A549 (cell line): ENCODE data around the gene MAU2. TPM values are rescaled to one million over a fixed set of nuclear protein-coding genes. Genes with fewer than 3 reads are reported as not detected.
"Not testable (repeated sequence)": the region's sequence is repeated elsewhere in the genome, so short reads cannot be mapped to it uniquely, and the experiment has no call there.

Experiments used
- ATAC-seq, 2 experiments: fragments of 200-7000 bp in 1 of 2; fragments of >200 bp in 1 of 2; cut with Nextera tagmentation in 1 of 2; cut with Tn5 transposase in 1 of 2; 3 replicates each; pipeline versions ENCODE4 v1.8.0 to v1.9.1; 2018 to 2020; ENCODE audit warnings: mild to moderate bottlenecking in 1 of 2, moderate library complexity in 1 of 2
- CTCF ChIA-PET: fragments of 300-600 bp; sonication (Branson Sonifier 250); formaldehyde crosslinking; extraction: SDS; loops from one replicate; lab custom pipeline; 2021; ENCODE audit warnings: antibody characterized with exemption, inconsistent platforms; lab: Yijun Ruan, JAX
- POLR2A ChIA-PET: fragments of 350-600 bp; formaldehyde crosslinking; extraction: SDS; loops from one replicate; lab custom pipeline; 2021; ENCODE audit warnings: antibody characterized with exemption, inconsistent platforms; lab: Yijun Ruan, JAX
- DNase-seq, 2 experiments: peaks; one replicate each; pipeline versions ENCODE4 v3.0.0 to v3.0.0-alpha.2; 2011 to 2016; ENCODE audit warnings: low read depth in 1 of 2, low spot score in 1 of 2
- FAIRE-seq: peaks from 2 replicates; lab custom pipeline; 2011; peaks lifted over from hg19 to GRCh38; lab: Jason Lieb, UNC
- H3K27ac ChIP-seq, 2 experiments: fragments of >200 bp; sonication (Bioruptor Twin); formaldehyde crosslinking; 3 replicates each; pipeline ENCODE4 v1.5.1; 2016 to 2017
- H3K4me1 ChIP-seq: fragments of >200 bp; sonication (Bioruptor Twin); formaldehyde crosslinking; 3 replicates; pipeline ENCODE4 v1.6.1; 2016
- H3K4me2 ChIP-seq: fragments of >200 bp; sonication (Bioruptor Twin); formaldehyde crosslinking; 3 replicates; pipeline ENCODE4 v1.6.1; 2016
- H3K4me3 ChIP-seq: fragments of >200 bp; sonication (Bioruptor Twin); formaldehyde crosslinking; 3 replicates; pipeline ENCODE4 v1.5.1; 2016
- H3K9me3 ChIP-seq: fragments of >200 bp; sonication (Bioruptor Twin); formaldehyde crosslinking; 3 replicates; pipeline ENCODE4 v1.6.1; 2016
- BCL3 ChIP-seq: fragments of >200 bp; sonication (Bioruptor Twin); formaldehyde crosslinking; IDR thresholded peaks from 3 replicates; pipeline ENCODE4 v1.6.1; 2016
- CBX2 ChIP-seq: fragments of 200-600 bp; sonication (generic); IDR thresholded peaks from 2 replicates; pipeline ENCODE4 v1.6.1; 2016; ENCODE audit warnings: low read depth, mild to moderate bottlenecking, borderline replicate concordance
- CEBPB ChIP-seq, 2 experiments: fragments of >200 bp in 1 of 2; sonication (Bioruptor Twin) in 1 of 2; formaldehyde crosslinking in 1 of 2; IDR thresholded peaks; 2 replicates each; pipeline ENCODE4 v1.6.1; 2012 to 2016
- EHF ChIP-seq: fragments of 250-450 bp; sonication (Bioruptor Pico); IDR thresholded peaks from 2 replicates; pipeline ENCODE4 v1.5.0; 2020; ENCODE audit warnings: mild to moderate bottlenecking
- EHMT2 ChIP-seq: fragments of 200-600 bp; sonication (generic); IDR thresholded peaks from 2 replicates; pipeline ENCODE4 v1.6.1; 2016; ENCODE audit warnings: antibody characterized with exemption, low read depth, mild to moderate bottlenecking, moderate library complexity
- ESRRA ChIP-seq: fragments of 150-350 bp; IDR thresholded peaks from 2 replicates; pipeline ENCODE4 v1.6.1; 2014; ENCODE audit warnings: mild to moderate bottlenecking, low read length, borderline replicate concordance
- GATA3 ChIP-seq: IDR thresholded peaks from 2 replicates; pipeline ENCODE4 v1.6.1; 2012; ENCODE audit warnings: borderline replicate concordance
- HDAC2 ChIP-seq: fragments of 200-600 bp; sonication (generic); IDR thresholded peaks from 2 replicates; pipeline ENCODE4 v1.6.1; 2016
- HOXA7 ChIP-seq: fragments of 250-450 bp; sonication (Bioruptor Pico); IDR thresholded peaks from 2 replicates; pipeline ENCODE4 v1.5.0; 2020; ENCODE audit warnings: mild to moderate bottlenecking, moderate library complexity
- HOXB13 ChIP-seq: fragments of 250-450 bp; sonication (Bioruptor Pico); IDR thresholded peaks from 2 replicates; pipeline ENCODE4 v1.5.0; 2020; ENCODE audit warnings: low read depth, mild to moderate bottlenecking, moderate library complexity
- MAFK ChIP-seq: fragments of 450-650 bp; IDR thresholded peaks from 2 replicates; pipeline ENCODE4 v1.6.1; 2014; ENCODE audit not compliant: partially characterized antibody
- MYC ChIP-seq: IDR thresholded peaks from 2 replicates; pipeline ENCODE4 v1.6.1; 2012; ENCODE audit warnings: mild to moderate bottlenecking, inconsistent platforms, low read length, improper control_type of control experiment, borderline replicate concordance
- PBX3 ChIP-seq: IDR thresholded peaks from 2 replicates; pipeline ENCODE4 v1.6.1; 2012
- RARB ChIP-seq: fragments of 250-450 bp; sonication (Bioruptor Pico); IDR thresholded peaks from 2 replicates; pipeline ENCODE4 v1.8.0; 2021; ENCODE audit warnings: mild to moderate bottlenecking, moderate library complexity
- RNF2 ChIP-seq: fragments of 200-600 bp; sonication (generic); IDR thresholded peaks from 2 replicates; pipeline ENCODE4 v1.6.1; 2016; ENCODE audit warnings: low read depth, mild to moderate bottlenecking, antibody characterized with exemption, moderate library complexity, borderline replicate concordance
- SMC3 ChIP-seq: fragments of >200 bp; sonication (Bioruptor Twin); formaldehyde crosslinking; IDR thresholded peaks from 3 replicates; pipeline ENCODE4 v1.6.1; 2018; ENCODE audit warnings: inconsistent platforms
- SREBF2 ChIP-seq: fragments of 450-650 bp; IDR thresholded peaks from 2 replicates; pipeline ENCODE4 v1.6.1; 2014; ENCODE audit warnings: mild to moderate bottlenecking, moderate library complexity
- TFCP2L1 ChIP-seq: fragments of 250-450 bp; sonication (Bioruptor Pico); IDR thresholded peaks from 2 replicates; pipeline ENCODE4 v1.5.0; 2021; ENCODE audit warnings: mild to moderate bottlenecking
- WGBS: methylation state at CpG from one replicate; pipeline ENCODE4 v1.1.6; 2017; ENCODE audit errors: missing lambda C conversion rate; 5-methylcytosine and 5-hydroxymethylcytosine counted together
- polyA plus RNA-seq, 4 experiments: library from polyadenylated mRNA; depleted of rRNA in 3 of 4; stranded (reverse); fragments of >200 nt; fragmentation: RNase III in 1 of 4; extraction: RNeasy Plus Mini Kit Qiagen cat#74134 plus additional on column Dnase treatment in 1 of 4; gene quantifications; 2 replicates in 3 of 4; 3 replicates in 1 of 4; pipeline ENCODE4 v1.2.3, GENCODE V29; 2011 to 2017

Gene MAU2
- polyA plus RNA-seq, 2 of the 4 experiments (the other 2 are of a cell fraction): 8.5 to 11.5 TPM

- no peaks in the 10 kb centered on the region for H3K9me3 ChIP-seq
- no peak overlapping the region for H3K4me2 ChIP-seq
- ATAC-seq (no peak), FAIRE-seq (no peak), DNase-seq (no peak)
- 87% methylated on average over 2 of the region's 2 CpGs for WGBS
- ChIA-PET POLR2A (no interaction called here), CTCF (interaction anchor here (0.6 to 3.1 kb wide), 2 partner anchors 12 to 103 kb away, joined by 3 to 13 read pairs; no protein-coding TSS in a partner anchor)
- no peak overlapping the region for H3K4me3 ChIP-seq
- TF ChIP-seq EHF (CRISPR knock-in tag) (no peak), CBX2 (no peak), HOXA7 (CRISPR knock-in tag) (no peak)
- H3K27ac ChIP-seq: no peak overlapping the region
- peaks cover 7% of the 10 kb centered on the region; the same call in 2 of the 3 replicates for H3K4me1 ChIP-seq
These were observed 58.9 kb downstream of the MAU2 start for GRCh38 chr19:19379527-19379926.

GRCh38 chr19:19380316-19380715, 59.7 kb downstream of the MAU2 start:
- FAIRE-seq, H3K27ac ChIP-seq, DNase-seq, H3K4me3 ChIP-seq, ATAC-seq, POLR2A ChIA-PET, H3K4me1 ChIP-seq, H3K4me2 ChIP-seq, H3K9me3 ChIP-seq: not testable (repeated sequence)
- CTCF ChIA-PET: interaction anchor here (3.1 kb wide), 1 partner anchor 13 kb away, joined by 13 read pairs; no protein-coding TSS in a partner anchor
- WGBS: 83% methylated on average over 12 of the region's 12 CpGs

GRCh38 chr19:19381007-19381926, 60.6 kb downstream of the MAU2 start:
- no peak for ATAC-seq
- DNase-seq: no peak
- FAIRE-seq: no peak
- H3K9me3 ChIP-seq: no peaks in the 10 kb centered on the region
- no peak overlapping the region for H3K27ac ChIP-seq
- H3K4me1 ChIP-seq: peaks cover 9% of the 10 kb centered on the region; the same call in 2 of the 3 replicates
- POLR2A ChIA-PET: no interaction called here
- H3K4me2 ChIP-seq: no peak overlapping the region
- H3K4me3 ChIP-seq: no peak overlapping the region
- TF ChIP-seq HDAC2 (no peak), EHF (CRISPR knock-in tag) (no peak), GATA3 (no peak), RNF2 (no peak), SMC3 (no peak), MAFK (no peak), EHMT2 (no peak), CEBPB (IDR thresholded peaks at IDR 0.05) (no peak), TFCP2L1 (CRISPR knock-in tag) (no peak), RARB (CRISPR knock-in tag) (no peak), MYC (no peak), BCL3 (no peak), PBX3 (no peak), HOXB13 (CRISPR knock-in tag) (no peak), SREBF2 (no peak), ESRRA (no peak)
- CTCF ChIA-PET: interaction anchor here (0.6 to 0.9 kb wide), 2 partner anchors 14 to 74 kb away, joined by 3 read pairs; no protein-coding TSS in a partner anchor
- 75% methylated on average over 9 of the region's 11 CpGs for WGBS
